ENCODE measurements around the gene DPEP3.

DNA sequence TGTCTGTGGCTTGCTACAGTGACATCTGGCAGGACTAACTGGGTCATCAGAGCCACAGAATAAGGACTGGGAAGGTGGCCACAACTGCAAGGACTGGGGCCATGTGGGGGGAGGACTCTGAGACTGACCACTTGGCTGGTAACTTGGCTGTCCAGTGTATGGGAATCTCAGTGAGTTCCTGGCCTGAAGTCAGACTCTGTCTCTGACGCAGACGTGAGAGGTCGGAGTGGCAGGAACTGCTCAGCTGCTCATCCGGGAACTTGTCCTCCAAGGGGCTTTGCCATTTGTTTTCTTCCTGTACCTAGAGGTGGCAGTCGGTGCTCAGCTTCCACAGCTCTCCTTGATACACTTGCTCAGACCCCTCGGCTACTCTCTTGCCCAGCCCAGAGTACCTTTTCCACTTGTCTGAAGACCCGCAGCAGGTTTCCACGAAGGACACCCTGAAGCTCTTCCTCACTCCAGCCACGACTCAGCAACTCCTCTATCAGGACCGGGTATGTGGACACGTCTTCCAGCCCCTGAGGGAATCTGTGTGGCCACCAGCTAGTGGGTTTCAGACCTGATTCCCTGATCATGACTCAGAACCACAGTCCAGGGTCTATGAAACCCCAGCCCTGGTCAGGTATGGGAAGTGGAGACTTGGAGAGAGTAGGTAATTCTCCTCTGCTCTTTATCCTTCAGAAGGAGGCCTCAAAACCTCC lies 7.3 kb upstream of the DPEP3 start:
- no peak for TF ChIP-seq CTCF (IDR thresholded peaks at IDR 0.05)
- TF ChIP-seq EZH2phosphoT487 (IDR thresholded peaks at IDR 0.05), result no peak
- no peak for TF ChIP-seq EZH2 (IDR thresholded peaks at IDR 0.05)

Measured in neural progenitor cell (in vitro differentiated cells).